GM19238 (cell line): ENCODE data around the gene SOX10.

Experiments
- DNase-seq: peaks from one replicate; pipeline ENCODE4 v3.0.0; 2011; ENCODE audit warnings: low spot score; ENCODE audit not compliant: insufficient read length

Gene SOX10

DNA sequence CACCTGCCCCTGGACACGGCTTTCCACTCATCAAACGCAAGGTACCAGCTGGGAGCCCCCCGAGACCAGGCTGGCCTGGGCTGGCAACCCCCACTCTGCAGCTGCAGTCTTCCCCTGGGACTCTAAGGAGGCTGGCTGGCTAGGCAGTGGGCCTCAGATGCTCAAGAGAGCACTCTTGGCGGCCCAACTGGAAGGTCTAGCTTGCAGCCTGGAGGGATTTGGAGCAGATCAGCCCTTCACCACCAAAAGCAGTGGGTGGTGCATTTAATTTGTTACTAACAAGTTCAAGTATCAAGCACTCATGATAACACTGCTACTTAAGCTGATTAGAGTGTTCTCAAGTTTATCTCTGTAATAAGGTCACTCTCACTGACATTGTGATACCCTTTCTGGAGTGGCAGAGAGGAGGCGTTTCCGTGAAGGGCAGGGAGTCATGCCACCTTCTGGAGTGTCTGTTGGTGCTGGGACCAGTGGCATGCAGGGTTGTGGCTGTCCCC is 52.4 kb downstream of the SOX10 start:
- DNase-seq, result no peak

DNA sequence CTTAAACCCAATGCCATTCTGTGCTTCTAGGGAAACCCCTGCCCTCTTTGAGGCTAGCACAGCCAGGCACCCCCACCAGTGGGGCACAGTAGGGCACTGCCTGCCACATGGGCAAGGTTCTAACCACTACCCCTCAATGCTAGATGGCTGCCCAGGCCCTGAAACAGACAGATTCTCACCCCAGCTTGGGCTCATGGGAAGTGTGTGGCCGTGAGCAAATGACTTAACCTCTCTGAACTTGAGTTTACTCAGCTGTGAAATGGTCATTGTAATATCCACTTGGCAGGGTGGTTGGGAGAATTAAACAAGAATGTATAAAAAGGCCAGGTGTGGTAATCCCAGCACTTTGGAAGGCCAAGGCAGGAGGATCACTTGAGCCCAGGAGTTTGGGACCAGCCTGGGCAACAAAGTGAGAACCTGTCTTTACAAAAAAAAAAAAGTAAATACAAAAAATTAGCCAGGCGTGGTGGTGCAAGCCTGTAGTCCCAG is 53.4 kb downstream of the SOX10 start:
- DNase-seq, result no peak

DNA sequence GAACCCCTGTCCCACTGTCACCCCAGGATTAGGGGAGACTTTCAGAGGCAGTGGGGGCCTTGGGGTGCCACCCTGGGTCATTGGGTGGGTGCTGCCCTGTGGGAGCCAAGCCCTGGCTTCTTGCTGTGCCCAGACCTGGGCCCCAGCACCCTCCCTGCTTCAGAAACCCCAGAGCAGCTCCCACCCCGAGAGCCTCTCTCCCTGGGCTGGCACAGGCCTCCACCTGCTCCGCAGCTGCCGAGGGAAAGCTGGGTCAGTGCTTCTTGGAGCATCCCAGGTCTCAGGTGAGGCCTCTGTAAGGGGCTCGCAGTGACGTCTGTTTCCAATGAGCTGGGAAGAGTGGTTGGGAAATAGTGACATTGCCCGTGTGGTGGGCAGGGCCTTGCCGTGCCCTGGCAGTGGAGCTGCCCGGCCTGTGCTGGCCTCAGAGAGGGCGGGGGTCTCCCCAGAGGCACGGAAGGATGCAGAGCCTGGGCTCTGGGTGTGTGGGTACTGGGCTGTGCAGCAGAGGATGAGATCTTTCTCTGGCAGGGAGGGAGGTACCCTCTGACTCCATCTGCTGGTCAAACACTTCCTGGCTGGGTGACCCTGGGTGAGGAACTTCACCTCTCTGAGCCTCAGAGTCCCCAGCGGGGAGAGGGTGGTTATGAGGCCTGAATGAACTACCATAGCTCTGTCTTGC is 53.9 kb downstream of the SOX10 start:
- DNase-seq, result no peak

DNA sequence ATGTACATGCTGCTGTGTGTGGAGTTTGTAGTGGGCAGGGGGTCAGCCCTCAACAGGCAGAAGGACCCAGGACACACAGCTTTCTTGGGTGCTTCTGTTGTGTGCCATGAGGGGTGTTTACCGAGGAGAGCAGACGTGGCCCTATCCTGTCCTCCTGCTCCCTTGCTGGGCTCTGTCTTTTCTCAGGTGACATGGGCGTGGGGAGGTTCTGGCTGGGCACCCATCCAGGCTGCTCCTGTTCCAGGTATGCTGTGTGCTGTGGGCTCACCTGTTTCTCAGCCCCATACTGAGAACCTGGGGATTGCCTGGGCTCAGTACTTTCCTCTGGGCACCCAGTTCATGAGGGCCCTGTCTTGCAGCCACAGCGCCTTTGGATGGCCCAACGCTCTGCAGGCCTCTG is 55.0 kb downstream of the SOX10 start:
- no peak for DNase-seq

DNA sequence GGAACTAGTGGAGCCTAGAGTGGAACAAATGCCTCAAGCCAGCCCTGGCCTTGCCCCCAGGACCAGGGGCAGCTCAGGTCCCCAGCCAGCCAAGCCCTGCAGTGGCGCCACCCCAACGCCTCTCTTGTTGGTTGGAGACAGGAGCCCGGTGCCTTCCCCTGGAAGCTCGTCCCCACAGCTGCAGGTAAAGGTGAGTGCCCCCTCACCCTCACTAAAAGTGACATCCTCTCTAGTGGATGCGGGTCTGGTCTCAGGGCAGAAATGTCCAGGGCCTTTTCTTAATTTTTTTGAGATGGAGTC is 56.8 kb downstream of the SOX10 start:
- no peak for DNase-seq

DNA sequence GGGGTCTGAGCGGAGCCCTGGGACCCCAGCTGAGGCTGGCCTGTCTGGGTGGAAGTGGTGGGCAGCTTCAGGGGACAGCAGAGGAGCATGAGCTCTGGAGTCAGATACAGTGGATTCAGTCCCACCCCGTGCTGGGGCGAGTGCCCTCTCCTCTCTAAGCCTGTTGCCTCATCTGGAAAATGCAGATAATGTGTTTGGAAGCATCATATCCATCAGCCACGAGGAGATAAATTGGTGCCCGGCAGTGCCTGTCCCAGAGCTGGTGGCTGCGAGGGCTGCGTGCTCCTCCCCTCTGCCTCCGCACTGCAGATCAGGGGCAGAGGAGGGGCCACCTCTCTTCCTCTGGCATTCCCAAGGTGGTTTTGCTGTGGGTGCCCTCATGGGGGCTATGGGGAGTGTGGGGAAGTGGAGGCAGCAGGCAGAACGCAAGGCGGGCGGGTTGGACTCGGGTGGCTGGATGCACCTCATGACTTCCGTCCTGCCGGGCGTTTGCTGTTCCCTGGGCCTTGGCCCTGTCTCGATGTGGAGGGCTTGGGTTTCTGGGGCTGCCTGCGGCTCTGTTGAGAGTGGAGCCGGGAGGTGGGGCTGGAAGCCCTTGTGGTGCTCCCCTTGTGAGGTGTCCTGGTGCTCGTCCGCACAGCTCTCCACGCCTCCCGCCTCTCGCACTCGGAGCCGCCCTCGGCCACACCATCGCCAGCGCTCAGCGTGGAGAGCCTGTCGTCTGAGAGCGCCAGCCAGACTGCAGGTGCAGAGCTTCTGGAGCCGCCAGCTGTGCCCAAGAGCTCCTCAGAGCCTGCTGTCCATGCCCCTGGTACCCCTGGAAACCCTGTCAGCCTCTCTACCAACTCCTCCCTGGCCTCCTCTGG is 57.4 kb downstream of the SOX10 start:
- no peak for DNase-seq

DNA sequence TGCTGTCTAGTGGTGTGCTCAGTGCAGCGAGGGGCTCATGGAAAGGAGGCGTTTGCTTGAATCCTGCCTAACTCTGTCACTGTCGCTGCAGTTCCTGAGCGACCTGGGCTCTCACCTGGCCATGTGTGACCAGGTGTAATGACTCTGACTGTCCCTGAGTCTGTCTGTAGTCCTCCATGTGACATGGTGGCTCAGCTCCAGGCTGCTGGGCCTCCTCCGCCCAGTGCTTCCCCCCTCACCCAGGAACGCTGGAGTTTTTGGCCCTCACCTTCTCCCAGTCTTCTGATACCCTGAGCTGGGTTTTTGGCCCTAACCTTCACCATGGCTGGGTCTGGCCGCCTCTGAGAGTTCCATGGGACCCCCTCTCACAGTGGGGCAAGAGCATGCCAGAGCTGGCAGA is 58.0 kb downstream of the SOX10 start:
- DNase-seq, result no peak

DNA sequence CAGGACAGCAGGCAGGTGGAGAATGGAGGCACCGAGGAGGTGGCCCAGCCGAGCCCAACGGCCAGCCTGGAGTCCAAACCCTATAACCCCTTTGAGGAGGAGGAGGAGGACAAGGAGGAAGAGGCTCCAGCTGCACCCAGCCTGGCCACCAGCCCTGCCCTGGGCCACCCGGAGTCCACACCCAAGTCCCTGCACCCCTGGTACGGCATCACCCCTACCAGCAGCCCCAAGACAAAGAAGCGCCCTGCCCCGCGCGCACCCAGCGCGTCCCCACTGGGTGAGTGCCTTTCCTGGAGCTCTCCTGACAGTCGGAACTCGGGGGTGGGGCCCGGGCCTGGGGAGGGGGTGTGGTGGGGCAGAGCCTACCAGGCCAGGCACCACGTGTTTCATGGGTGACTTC is 58.6 kb downstream of the SOX10 start:
- no peak for DNase-seq

DNA sequence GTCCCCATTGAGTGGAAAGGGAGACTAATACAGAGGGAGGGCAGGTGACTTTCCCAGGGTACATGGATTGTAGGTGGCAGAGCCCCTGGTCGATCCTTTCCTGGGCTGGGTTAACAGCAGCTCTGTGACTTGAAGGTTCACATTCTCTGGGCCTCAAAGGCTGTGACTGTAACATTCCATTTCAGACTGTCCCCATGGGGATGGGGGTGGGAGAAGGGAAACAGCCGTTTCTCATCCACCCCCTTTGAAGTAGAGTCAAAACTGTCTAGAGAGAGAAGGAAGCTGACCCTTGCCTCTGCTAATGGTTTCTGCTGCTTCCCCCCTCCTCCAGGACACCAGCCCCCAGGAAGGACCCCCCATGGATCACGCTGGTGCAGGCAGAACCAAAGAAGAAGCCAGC is 59.0 kb downstream of the SOX10 start:
- no peak for DNase-seq

DNA sequence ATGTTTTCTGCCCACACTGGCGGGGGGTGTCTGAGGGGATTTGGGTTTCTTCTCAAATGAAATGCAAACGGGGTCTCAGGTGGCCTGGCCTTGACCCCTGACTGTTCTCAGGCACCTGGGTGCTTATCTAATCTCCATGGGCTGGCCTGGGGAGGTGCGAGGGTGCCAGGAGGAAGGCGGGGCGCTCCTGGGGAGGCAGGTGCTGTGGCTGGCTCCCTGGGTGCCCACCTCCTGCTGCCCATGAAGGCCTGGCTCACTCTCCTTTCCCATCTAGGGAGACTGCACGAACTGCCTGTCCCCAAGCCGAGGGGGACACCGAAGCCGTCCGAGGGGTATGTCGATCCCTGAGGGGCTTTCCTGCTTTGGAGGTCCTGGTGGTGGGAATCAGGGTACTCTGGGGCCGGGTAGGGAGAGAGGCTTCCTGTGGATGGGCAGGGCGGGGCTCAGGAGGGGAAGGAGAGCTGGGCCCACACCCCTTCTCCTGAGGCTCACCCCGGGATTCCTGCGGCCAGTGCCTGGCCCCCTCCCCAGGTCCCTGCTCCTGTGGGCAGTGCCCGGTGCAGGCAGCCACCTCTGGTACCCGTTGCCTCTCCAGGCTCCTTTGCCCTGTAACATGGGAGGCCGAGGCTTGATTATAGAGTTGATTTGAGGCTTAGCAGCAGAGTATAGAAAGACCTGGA is 59.8 kb downstream of the SOX10 start:
- no peak for DNase-seq

DNA sequence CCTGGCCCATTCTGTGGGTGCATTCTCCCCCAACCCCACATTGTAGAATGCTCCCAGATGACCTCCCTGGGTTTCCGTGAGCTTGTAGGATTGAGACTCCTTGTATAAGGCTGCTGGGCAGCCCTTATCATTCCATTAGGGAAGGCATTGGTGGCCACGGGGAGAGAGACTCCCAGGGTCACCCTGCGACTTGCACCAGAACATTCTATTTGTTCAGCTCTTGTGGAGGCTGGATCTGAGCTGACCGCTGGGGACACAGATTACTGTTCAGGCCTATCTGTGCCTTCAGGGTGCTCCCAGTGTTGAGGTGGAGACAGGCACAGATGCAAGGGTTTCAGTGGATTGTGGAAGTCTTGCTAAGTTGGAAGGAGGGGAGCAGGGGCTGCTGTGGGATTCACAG is 60.4 kb downstream of the SOX10 start:
- DNase-seq, result no peak
